ENCODE results near the gene FEZ2. TPM values are rescaled to one million over a fixed set of nuclear protein-coding genes. Genes with fewer than 3 reads are reported as not detected.

The FEZ2 gene
- total and polyA plus RNA-seq, 9 of the 15 experiments (the other 6 are each of a cell fraction or from before 2014, with no cell fraction given): 9.9 to 35.5 (median 20.1) TPM

- TF ChIP-seq ZMIZ1 (IDR thresholded peaks at IDR 0.05; ENCODE audit: low read depth in 2 of 2, low read length in 2 of 2): peak in 1 of 2 experiments; percentile 66; a peak in 1 of 4 replicates
- TF ChIP-seq FOXP1 (CRISPR knock-in tag; IDR thresholded peaks at IDR 0.05): 0 out of 2 replicates have a peak, but pooled peaks have one; percentile 45
- peak; percentile 94 for TF ChIP-seq LEF1 (IDR thresholded peaks at IDR 0.05)
- TF ChIP-seq RBBP5 (IDR thresholded peaks at IDR 0.05; ENCODE audit: borderline replicate concordance, insufficient read depth, low read length, poor library complexity, severe bottlenecking): peak; percentile 42
- no peak for TF ChIP-seq ZBTB9 (CRISPR knock-in tag; IDR thresholded peaks at IDR 0.05)
- TF ChIP-seq TAL1 (IDR thresholded peaks at IDR 0.05): peak; percentile 84
- peak; percentile 76 to 78; a peak in 3 of 4 replicates for TF ChIP-seq FOXK2 (conservative IDR thresholded peaks at IDR 0.05 in 1 of 2, IDR thresholded peaks at IDR 0.05 in 1 of 2; ENCODE audit: low read depth in 2 of 2)
- TF ChIP-seq FOS (IDR thresholded peaks at IDR 0.05; ENCODE audit: extremely low read depth, insufficient read length): no peak
- peak; percentile 56; the same call in 1 of the 2 replicates for TF ChIP-seq POLR2AphosphoS5 (IDR thresholded peaks at IDR 0.05; ENCODE audit: control insufficient read depth, insufficient read depth, low read depth, low read length)
- TF ChIP-seq MAZ (CRISPR knock-in tag; conservative IDR thresholded peaks at IDR 0.05 in 1 of 2, IDR thresholded peaks at IDR 0.05 in 1 of 2): peak in 1 of 2 experiments; percentile 53; a peak in 1 of 4 replicates
- TF ChIP-seq KDM1A (IDR thresholded peaks at IDR 0.05): peak in 1 of 2 experiments; percentile 61; a peak in 2 of 4 replicates
- peak; percentile 62 for TF ChIP-seq EP300 (IDR thresholded peaks at IDR 0.05; ENCODE audit: low read length)
- TF ChIP-seq POLR2H (tag; IDR thresholded peaks at IDR 0.05; ENCODE audit: low read depth): no peak
- TF ChIP-seq RCOR1 (IDR thresholded peaks at IDR 0.05; ENCODE audit: borderline replicate concordance in 1 of 2, low read depth in 2 of 2, low read length in 2 of 2): 0 out of 4 replicates have a peak, but pooled peaks of 1 of the 2 experiments have one; percentile 57
- peak; percentile 98 to 99 for TF ChIP-seq FOXA3 (CRISPR knock-in tag; conservative IDR thresholded peaks at IDR 0.05 in 1 of 2, IDR thresholded peaks at IDR 0.05 in 1 of 2)
- TF ChIP-seq RAD21 (CRISPR knock-in tag; conservative IDR thresholded peaks at IDR 0.05 in 1 of 2, IDR thresholded peaks at IDR 0.05 in 1 of 2): peak; percentile 8 to 16; a peak in 1 of 4 replicates
- TF ChIP-seq CREB3L1 (IDR thresholded peaks at IDR 0.05; ENCODE audit: borderline replicate concordance, low read depth): no peak
- TF ChIP-seq CBFA2T2 (conservative IDR thresholded peaks at IDR 0.05): peak; percentile 81
- TF ChIP-seq FOSL1 (tag; conservative IDR thresholded peaks at IDR 0.05): no peak; the same call in 1 of the 2 replicates
Measured at GRCh38 chr2:36511858-36512603, 85.9 kb downstream of the FEZ2 start (continued).

Data from K562 (cell line).